Hematopoietic multipotent progenitor cell treated with erythropoietin and hydrocortisone succinate and interleukin-3 and kit ligand, for 4 days (in vitro differentiated cells): ENCODE data around the gene TRAF6.

Source experiments
- DNase-seq: peaks from one replicate; pipeline ENCODE4 v3.0.0-alpha.2; 2015

The TRAF6 gene

GRCh38 chr11:36456156-36456555, 53.9 kb downstream of the TRAF6 start:
- DNase-seq: no peak

GRCh38 chr11:36455658-36456111, 54.4 kb downstream of the TRAF6 start:
- peak; percentile 56 for DNase-seq

- DNase-seq: no peak
Measured at GRCh38 chr11:36454941-36455631, 55.0 kb downstream of the TRAF6 start.

- no peak for DNase-seq
Measured at GRCh38 chr11:36454551-36454940, 55.5 kb downstream of the TRAF6 start.

- peak; percentile 52 for DNase-seq
Measured at GRCh38 chr11:36453678-36454077, 56.4 kb downstream of the TRAF6 start.

- DNase-seq: peak; percentile 89
Measured at GRCh38 chr11:36452961-36453360, 57.1 kb downstream of the TRAF6 start.

- peak; percentile 92 for DNase-seq
Measured at GRCh38 chr11:36452236-36452940, 57.7 kb downstream of the TRAF6 start.

GRCh38 chr11:36451681-36452080, 58.4 kb downstream of the TRAF6 start:
- DNase-seq: no peak

- DNase-seq: no peak
Measured at GRCh38 chr11:36451045-36451444, 59.0 kb downstream of the TRAF6 start.

GRCh38 chr11:36450110-36450572, 59.9 kb downstream of the TRAF6 start:
- DNase-seq: no peak

- DNase-seq: no peak
Measured at GRCh38 chr11:36449561-36450096, 60.4 kb downstream of the TRAF6 start.

- DNase-seq: no peak
Measured at GRCh38 chr11:36447947-36448346, 62.1 kb downstream of the TRAF6 start.

GRCh38 chr11:36447514-36447913, 62.6 kb downstream of the TRAF6 start:
- no peak for DNase-seq

GRCh38 chr11:36446135-36446534, 63.9 kb downstream of the TRAF6 start:
- DNase-seq: no peak

GRCh38 chr11:36443661-36444060, 66.4 kb downstream of the TRAF6 start:
- no peak for DNase-seq

- DNase-seq: no peak
Measured at GRCh38 chr11:36441610-36442208, 68.4 kb downstream of the TRAF6 start.

GRCh38 chr11:36438126-36438525, 71.9 kb downstream of the TRAF6 start:
- DNase-seq: no peak

- no peak for DNase-seq
Measured at GRCh38 chr11:36437413-36437812, 72.7 kb downstream of the TRAF6 start.
